Muscle layer of colon (tissue), 2 donors: ENCODE data around the gene TMEM132C.

Source experiments
- H3K27ac ChIP-seq: one replicate; pipeline ENCODE4 v1.7.0; 2013; ENCODE audit warnings: low read depth, mild to moderate bottlenecking, low read length, moderate library complexity
- H3K27me3 ChIP-seq, 2 donors: one replicate each; pipeline ENCODE4 v1.7.0; 2013; ENCODE audit warnings: low read length in 2 of 2, mild to moderate bottlenecking in 2 of 2; ENCODE audit not compliant: insufficient read depth in 2 of 2, control insufficient read depth in 1 of 2
- H3K36me3 ChIP-seq: one replicate; pipeline ENCODE4 v1.7.0; 2013; ENCODE audit warnings: mild to moderate bottlenecking, low read length; ENCODE audit not compliant: insufficient read depth
- H3K4me1 ChIP-seq: one replicate; pipeline ENCODE4 v1.7.0; 2013; ENCODE audit warnings: mild to moderate bottlenecking, low read length; ENCODE audit not compliant: insufficient read depth
- H3K4me3 ChIP-seq, 2 donors: one replicate each; pipeline ENCODE4 v1.7.0; 2013; ENCODE audit warnings: low read length in 2 of 2, low read depth in 1 of 2, mild to moderate bottlenecking in 1 of 2, moderate library complexity in 1 of 2
- H3K9ac ChIP-seq: one replicate; pipeline ENCODE4 v1.7.0; 2013; ENCODE audit warnings: low read length
- H3K9me3 ChIP-seq: one replicate; pipeline ENCODE4 v1.7.0; 2013; ENCODE audit warnings: mild to moderate bottlenecking, low read length
- donor health status: abdominal sarcoma.
- donor health status: Adenocarcinoma of cecum.

The TMEM132C gene

DNA sequence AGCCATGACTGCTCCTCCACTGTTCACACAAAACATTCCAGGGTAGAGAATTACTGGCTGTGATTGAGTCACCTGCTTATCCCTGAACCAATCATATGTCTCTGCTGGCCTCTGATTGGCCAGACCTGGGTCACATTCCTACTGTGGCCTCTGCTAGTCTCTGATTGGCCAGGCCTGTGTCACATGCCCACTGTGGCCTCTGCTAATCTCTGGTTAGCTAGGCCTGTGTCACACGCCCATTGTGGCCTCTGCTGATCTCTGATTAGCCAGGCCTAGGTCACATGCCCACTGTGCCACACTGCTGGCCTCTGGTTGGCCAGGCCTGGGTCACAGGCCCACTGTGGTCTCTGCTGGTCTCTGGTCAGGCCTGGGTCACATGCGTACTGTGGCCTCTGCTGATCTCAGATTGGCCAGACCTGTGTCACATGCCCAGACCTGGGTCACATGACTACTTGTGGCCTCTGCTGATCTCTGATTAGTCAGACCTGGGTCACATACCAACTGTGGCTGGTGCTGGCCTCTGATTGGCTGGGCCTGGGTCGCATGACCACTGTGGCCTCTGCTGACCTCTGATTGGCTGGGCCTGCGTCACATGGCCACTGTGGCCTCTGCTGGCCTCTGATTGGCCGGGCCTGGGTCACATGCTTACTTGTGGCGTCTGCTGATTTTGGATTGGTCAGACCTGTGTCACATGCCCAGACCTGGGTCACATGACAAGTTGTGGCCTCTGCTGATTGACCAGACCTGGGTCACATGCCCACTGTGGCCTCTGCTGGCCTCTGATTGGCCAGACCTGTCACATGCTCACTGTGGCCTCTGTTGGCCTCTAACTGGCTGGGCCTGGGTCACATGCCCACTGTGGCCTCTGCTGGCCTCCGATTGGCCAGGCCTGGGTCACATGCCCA is 305.2 kb downstream of the TMEM132C start:
- Histone ChIP-seq H3K4me1 (no peaks in the 10 kb centered on the region), H3K9ac (no peak overlapping the region), H3K27me3 (no peaks in the 10 kb centered on the region), H3K4me3 (no peak overlapping the region), H3K36me3 (no peaks in the 10 kb centered on the region), H3K9me3 (no peaks in the 10 kb centered on the region), H3K27ac (no peak overlapping the region)

DNA sequence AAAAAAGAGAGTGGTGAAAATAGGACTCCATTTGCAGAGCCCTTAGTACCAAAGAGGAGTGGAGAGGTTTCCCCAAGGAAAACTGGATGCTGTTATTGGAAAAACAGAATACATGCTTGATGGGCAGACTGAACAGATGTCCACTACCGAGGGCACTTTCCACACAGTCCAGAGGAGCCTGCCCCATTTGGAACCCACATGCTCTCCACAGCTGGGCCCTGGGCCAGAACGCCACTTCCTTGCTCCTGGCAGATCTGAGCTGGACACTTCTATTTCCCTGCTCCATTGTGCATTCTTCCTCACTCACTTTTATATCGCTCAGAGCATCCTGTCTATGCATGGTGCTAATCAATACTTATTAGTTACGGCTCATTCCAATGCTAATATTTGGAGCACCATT is 306.9 kb downstream of the TMEM132C start:
- Histone ChIP-seq H3K4me1 (no peaks in the 10 kb centered on the region), H3K36me3 (no peaks in the 10 kb centered on the region), H3K4me3 (no peak overlapping the region), H3K27me3 (no peaks in the 10 kb centered on the region), H3K27ac (no peak overlapping the region), H3K9me3 (no peaks in the 10 kb centered on the region), H3K9ac (no peak overlapping the region)

DNA sequence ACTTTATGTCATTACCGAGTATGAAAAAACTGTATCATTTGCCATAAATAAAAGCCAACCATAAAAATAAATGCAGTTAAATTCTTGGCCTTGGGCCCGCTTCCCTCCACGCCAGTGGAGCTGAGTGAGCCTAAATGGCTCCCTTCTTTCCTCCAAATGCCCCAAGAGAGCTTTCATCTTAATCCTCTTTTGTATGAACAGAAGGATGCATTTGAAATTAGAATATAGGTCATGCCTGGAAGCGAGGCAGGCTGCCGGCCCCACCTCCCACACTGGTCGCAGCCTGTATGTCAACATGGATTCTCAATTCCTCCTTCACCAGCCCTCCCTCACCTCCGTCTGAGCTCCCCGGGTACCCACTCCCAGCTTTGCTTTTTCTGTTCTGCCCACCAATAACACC is 311.1 kb downstream of the TMEM132C start:
- Histone ChIP-seq H3K4me3 (no peak overlapping the region), H3K36me3 (no peaks in the 10 kb centered on the region), H3K27me3 (no peaks in the 10 kb centered on the region), H3K9ac (no peak overlapping the region), H3K27ac (no peak overlapping the region), H3K4me1 (no peaks in the 10 kb centered on the region), H3K9me3 (no peaks in the 10 kb centered on the region)

DNA sequence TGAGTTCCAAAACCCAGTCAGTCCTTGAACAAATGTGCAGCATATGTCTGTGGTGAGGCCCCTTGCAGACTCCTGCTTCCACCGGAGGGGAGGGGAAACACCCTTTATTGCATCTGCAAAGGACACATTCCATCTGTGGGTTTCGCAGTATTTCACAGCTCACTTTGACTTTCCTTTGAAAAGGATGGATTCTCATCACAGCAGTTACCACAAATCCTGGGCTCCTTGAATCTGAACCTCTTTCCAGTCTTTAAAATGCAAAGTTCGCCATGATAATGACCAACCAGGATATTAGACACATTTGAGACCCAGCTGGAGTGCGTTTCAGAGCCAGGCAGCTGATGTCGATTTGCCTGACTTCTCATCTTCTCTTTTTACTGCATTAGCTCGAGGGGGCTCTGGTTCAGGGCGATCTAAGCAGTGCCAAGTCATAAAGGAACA is 314.4 kb downstream of the TMEM132C start:
- no peak overlapping the region for H3K27ac ChIP-seq
- no peaks in the 10 kb centered on the region for H3K4me1 ChIP-seq
- no peaks in the 10 kb centered on the region for H3K9me3 ChIP-seq
- H3K9ac ChIP-seq, result no peak overlapping the region
- H3K36me3 ChIP-seq, result no peaks in the 10 kb centered on the region
- H3K4me3 ChIP-seq, result no peak overlapping the region
- H3K27me3 ChIP-seq, result no peaks in the 10 kb centered on the region

DNA sequence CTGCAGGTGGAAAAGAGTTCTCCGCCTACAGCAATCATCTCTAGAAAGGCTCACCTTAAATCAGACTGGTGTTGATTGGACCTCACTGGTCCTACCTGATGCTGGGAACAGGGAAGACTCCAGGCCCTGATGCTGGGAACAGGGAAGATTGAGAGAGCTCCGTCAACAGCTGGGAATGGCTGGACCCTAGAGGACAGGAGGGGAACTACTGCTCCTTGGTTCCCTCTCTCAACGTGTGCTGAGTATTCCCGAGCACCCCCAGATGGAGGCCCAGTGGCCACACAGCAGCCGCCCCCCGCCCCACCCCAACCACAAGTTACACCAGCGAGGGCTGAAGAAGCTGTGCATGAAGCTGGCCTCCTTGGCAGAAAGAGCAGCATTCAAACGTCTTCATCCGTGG is 316.5 kb downstream of the TMEM132C start:
- Histone ChIP-seq H3K36me3 (no peaks in the 10 kb centered on the region), H3K27me3 (no peaks in the 10 kb centered on the region), H3K9me3 (no peaks in the 10 kb centered on the region), H3K9ac (no peak overlapping the region), H3K4me3 (no peak overlapping the region), H3K27ac (no peak overlapping the region), H3K4me1 (no peaks in the 10 kb centered on the region)

DNA sequence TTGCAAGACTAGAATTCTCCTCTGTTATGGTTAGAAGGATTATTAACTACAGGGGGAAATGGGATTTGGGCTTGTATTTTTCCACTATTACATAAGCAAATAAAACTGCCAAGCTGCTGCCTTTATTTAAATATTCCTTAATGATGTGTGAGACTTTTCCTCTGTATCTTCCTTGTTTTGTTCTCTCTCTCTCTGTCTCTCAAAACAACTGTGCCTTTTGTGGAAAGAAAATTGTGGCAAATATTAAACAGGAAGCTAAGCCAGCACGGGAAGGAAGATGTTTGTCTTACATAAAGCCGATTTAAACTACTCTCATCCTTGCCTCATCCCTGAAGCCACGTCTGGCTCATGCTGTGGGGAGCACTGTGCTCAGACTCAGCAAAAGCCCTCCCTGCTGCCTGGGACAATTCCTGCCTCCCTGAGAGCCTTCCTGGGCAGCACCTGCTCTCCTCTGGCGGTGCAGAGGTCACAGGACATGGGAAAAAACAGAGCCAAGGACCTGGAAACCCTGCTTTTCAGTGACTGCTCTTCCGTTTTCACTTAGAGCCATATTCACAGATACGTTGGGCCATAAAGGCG is 319.6 kb downstream of the TMEM132C start:
- H3K9me3 ChIP-seq, result no peaks in the 10 kb centered on the region
- H3K4me3 ChIP-seq, result no peak overlapping the region
- no peaks in the 10 kb centered on the region for H3K27me3 ChIP-seq
- H3K9ac ChIP-seq, result no peak overlapping the region
- H3K36me3 ChIP-seq, result no peaks in the 10 kb centered on the region
- no peak overlapping the region for H3K27ac ChIP-seq
- H3K4me1 ChIP-seq, result no peaks in the 10 kb centered on the region

DNA sequence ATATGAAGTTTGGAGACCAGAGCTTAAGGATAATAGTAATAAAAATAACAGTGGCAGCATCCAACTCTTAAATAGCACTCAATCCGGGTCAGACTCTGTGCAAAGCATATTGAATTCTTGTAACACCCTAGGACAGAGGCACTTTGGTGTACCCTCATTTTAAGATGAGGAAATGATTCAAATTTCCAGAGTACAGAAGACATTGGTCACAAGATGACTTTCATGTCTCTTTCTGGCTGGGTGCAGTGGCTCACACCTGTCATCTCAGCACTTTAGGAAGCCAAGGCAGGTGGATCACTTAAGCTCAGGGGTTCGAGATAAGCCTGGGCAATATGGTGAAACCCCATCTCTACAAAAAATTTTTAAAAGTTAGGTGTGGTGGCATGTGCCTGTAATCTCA is 320.9 kb downstream of the TMEM132C start:
- Histone ChIP-seq H3K4me3 (no peak overlapping the region), H3K27me3 (no peaks in the 10 kb centered on the region), H3K27ac (no peak overlapping the region), H3K9me3 (no peaks in the 10 kb centered on the region), H3K36me3 (no peaks in the 10 kb centered on the region), H3K4me1 (no peaks in the 10 kb centered on the region), H3K9ac (no peak overlapping the region)

DNA sequence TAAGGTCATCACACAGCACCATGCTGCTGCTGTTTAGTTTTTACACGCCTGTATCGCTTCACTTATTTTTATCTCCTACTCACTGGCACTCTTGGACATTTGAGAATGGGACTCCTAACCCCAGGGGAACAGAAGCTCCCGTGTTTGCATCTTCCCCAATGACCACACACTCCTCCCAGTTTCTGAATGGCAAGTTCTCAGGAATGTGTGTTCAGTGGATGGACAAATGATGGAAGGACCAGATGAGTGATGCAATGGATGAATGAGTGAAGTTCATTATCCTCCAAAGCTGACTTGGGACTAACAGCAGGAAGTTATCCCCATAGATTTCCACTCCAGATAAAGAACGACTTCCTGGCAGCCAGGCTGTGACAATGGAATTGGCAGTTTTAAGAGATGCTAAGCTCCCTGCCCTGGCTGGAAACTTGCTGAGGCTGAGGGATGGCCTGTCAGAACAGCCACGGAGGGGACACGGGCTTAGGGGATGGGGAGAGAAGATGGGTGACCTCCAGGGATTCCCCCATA is 325.3 kb downstream of the TMEM132C start:
- H3K27ac ChIP-seq, result no peak overlapping the region
- H3K4me1 ChIP-seq, result no peaks in the 10 kb centered on the region
- H3K4me3 ChIP-seq, result no peak overlapping the region
- no peaks in the 10 kb centered on the region for H3K9me3 ChIP-seq
- no peaks in the 10 kb centered on the region for H3K27me3 ChIP-seq
- no peak overlapping the region for H3K9ac ChIP-seq
- H3K36me3 ChIP-seq, result no peaks in the 10 kb centered on the region

DNA sequence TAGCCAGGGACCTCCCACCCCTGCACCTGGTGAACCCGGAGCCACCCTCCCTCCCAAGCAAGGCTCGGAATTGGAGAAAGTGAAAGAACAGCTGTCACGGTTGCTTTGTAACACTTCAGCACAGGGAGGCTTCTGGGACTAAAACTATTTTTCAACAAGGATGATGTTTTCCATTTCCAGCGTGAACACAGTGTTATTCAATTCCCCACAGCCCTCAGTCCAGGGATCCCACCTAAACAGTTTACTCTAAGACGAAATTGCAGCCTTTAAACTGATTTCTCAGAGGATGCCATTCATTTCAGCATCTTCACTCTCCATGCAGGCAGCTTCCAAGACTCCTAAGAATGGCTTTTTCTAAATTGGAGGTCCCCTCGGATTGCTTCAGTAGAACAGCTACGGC is 327.6 kb downstream of the TMEM132C start:
- no peaks in the 10 kb centered on the region for H3K9me3 ChIP-seq
- H3K4me3 ChIP-seq, result no peak overlapping the region
- no peaks in the 10 kb centered on the region for H3K36me3 ChIP-seq
- H3K4me1 ChIP-seq, result no peaks in the 10 kb centered on the region
- no peak overlapping the region for H3K27ac ChIP-seq
- no peak overlapping the region for H3K9ac ChIP-seq
- no peaks in the 10 kb centered on the region for H3K27me3 ChIP-seq

DNA sequence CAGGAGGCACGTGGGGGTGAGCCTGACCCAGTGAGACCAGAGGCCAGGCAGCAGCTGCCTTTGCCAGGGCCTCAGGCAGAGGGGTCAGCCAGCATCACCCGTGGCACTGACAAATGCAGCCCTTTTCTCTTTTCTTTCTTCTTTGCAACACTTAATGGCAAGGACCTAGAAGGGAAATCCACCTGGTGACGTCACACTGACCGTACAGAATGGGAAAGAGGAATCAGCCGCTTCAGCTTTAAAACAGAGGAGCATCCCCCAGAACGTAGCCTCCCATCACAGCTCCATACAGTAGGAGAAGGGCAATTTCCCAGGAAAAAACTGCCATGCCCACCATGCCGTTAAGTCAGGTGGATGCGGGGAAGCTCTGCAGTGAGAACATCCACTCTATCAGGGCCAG is 328.6 kb downstream of the TMEM132C start:
- H3K27ac ChIP-seq, result no peak overlapping the region
- H3K9ac ChIP-seq, result no peak overlapping the region
- no peak overlapping the region for H3K4me3 ChIP-seq
- H3K36me3 ChIP-seq, result no peaks in the 10 kb centered on the region
- no peaks in the 10 kb centered on the region for H3K4me1 ChIP-seq
- no peaks in the 10 kb centered on the region for H3K9me3 ChIP-seq
- no peaks in the 10 kb centered on the region for H3K27me3 ChIP-seq

DNA sequence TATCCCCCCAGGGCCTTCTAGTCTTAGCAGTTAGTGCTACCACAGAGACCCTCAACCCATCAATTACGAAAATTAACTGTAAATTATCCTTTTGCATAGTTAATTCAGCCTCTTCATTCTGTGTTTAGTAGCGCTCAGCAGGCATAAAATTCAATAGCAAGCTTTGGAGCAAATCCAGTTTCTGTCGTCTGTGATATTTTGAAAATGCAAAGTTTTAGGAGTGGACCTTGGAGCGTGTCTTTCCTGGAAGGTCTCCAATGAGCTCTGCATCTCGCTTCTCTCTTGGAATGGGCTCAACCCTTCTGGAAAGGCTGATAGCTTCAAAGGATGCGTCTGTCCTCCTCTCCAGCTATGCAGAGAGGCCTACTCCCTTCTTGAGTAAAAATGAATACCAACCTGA is 333.9 kb downstream of the TMEM132C start:
- Histone ChIP-seq H3K27ac (no peak overlapping the region), H3K4me3 (no peak overlapping the region), H3K36me3 (no peaks in the 10 kb centered on the region), H3K9me3 (no peaks in the 10 kb centered on the region), H3K4me1 (no peaks in the 10 kb centered on the region), H3K9ac (no peak overlapping the region), H3K27me3 (no peaks in the 10 kb centered on the region)
